B cell (primary cell): ENCODE results near the gene SLC6A6.

Experiments
- CTCF ChIP-seq: fragments of 200-600 bp; IDR thresholded peaks from one replicate; pipeline ENCODE4 v1.8.0; 2022; ENCODE audit warnings: antibody characterized with exemption, mild to moderate bottlenecking
- EZH2 ChIP-seq: IDR thresholded peaks from 2 replicates; pipeline ENCODE4 v1.6.1; 2012; ENCODE audit warnings: borderline replicate concordance, low read depth, mild to moderate bottlenecking, moderate library complexity, low read length; ENCODE audit not compliant: insufficient read depth, poor library complexity, severe bottlenecking

GRCh38 chr3:14396031-14396692, 6.2 kb upstream of the SLC6A6 start:
- no peak for TF ChIP-seq CTCF
- TF ChIP-seq EZH2 = no peak
